Calu3 (cell line): ENCODE results near the gene RBM45. TPM values are rescaled to one million over a fixed set of nuclear protein-coding genes. Genes with fewer than 3 reads are reported as not detected.

Source experiments
- BruUV-seq: library from RNA; stranded (reverse); fragments of 400-500 nt; replicated peaks from 2 replicates; lab custom pipeline; 2021; lab: Mats Ljungman, UMichigan
- CTCF ChIA-PET: fragments of 300-600 bp; sonication (Branson Sonifier 250); formaldehyde crosslinking; loops from one replicate; lab custom pipeline; 2022; ENCODE audit warnings: antibody characterized with exemption; lab: Charles Lee
- DNase-seq: peaks from one replicate; pipeline ENCODE4 v3.0.0; 2022
- H3K27ac Mint-ChIP-seq: one replicate; pipeline ENCODE4 v1.8.0; 2022; ENCODE audit warnings: mixed read lengths; ENCODE audit not compliant: unreplicated experiment
- H3K27me3 Mint-ChIP-seq: one replicate; pipeline ENCODE4 v1.8.0; 2022; ENCODE audit warnings: mixed read lengths; ENCODE audit not compliant: unreplicated experiment
- H3K36me3 Mint-ChIP-seq: one replicate; pipeline ENCODE4 v1.8.0; 2022; ENCODE audit warnings: mild to moderate bottlenecking, moderate library complexity, mixed read lengths; ENCODE audit not compliant: insufficient read depth, unreplicated experiment
- H3K4me1 Mint-ChIP-seq: one replicate; pipeline ENCODE4 v1.8.0; 2022; ENCODE audit warnings: mild to moderate bottlenecking, low read depth, mixed read lengths; ENCODE audit not compliant: unreplicated experiment
- H3K4me3 Mint-ChIP-seq: one replicate; pipeline ENCODE4 v1.8.0; 2022; ENCODE audit warnings: mild to moderate bottlenecking, low read depth, moderate library complexity, mixed read lengths; ENCODE audit not compliant: unreplicated experiment
- H3K9me3 Mint-ChIP-seq: one replicate; pipeline ENCODE4 v1.8.0; 2022; ENCODE audit warnings: low read depth, mixed read lengths; ENCODE audit not compliant: unreplicated experiment
- CTCF ChIP-seq: fragments of 200-600 bp; IDR thresholded peaks from one replicate; pipeline ENCODE4 v1.8.0; 2022; ENCODE audit warnings: antibody characterized with exemption; ENCODE audit not compliant: unreplicated experiment
- intact Hi-C: fragments of 100-400 bp; cut with micrococcal nuclease; formaldehyde crosslinking; loops from one replicate; pipeline ENCODE4 v1.10.0; 2022; ENCODE audit not compliant: unreplicated experiment
- total RNA-seq: library from RNA; stranded (reverse); gene quantifications from 2 replicates; pipeline ENCODE4 v1.2.3, GENCODE V29; 2022

The RBM45 gene
- total RNA-seq, 1 experiment from 2014 or later: 11.5 TPM

DNA sequence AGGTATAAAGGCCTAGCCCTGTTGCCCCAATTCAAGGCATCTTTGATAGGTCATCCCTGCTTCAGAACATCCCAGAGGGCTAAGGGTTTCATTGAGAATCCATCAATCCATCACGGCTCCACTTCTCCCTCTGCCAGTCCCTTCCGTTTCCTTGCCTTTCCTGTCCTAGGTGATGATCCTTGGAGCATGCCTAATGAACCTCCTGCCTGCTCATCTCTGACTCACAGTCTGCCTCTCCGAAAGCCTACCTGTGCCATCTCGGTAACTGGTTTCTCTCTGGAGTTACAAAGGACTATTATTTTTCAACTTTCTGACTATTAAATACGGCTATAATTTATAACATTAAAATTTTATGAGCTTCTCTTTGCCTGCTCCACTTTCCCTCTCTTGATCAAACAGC lies 45.3 kb downstream of the RBM45 start:
- TF ChIP-seq CTCF: no peak
- CTCF ChIA-PET: no interaction called here
- H3K9me3 Mint-ChIP-seq: no peaks in the 10 kb centered on the region
- DNase-seq: no peak
- no peak overlapping the region for H3K27ac Mint-ChIP-seq
- no peaks in the 10 kb centered on the region for H3K36me3 Mint-ChIP-seq
- no peak overlapping the region for H3K4me3 Mint-ChIP-seq
- intact Hi-C loops: no loop called here
- BruUV-seq: no TSS peak
- H3K4me1 Mint-ChIP-seq: no peaks in the 10 kb centered on the region
- H3K27me3 Mint-ChIP-seq: peaks cover 21% of the 10 kb centered on the region

DNA sequence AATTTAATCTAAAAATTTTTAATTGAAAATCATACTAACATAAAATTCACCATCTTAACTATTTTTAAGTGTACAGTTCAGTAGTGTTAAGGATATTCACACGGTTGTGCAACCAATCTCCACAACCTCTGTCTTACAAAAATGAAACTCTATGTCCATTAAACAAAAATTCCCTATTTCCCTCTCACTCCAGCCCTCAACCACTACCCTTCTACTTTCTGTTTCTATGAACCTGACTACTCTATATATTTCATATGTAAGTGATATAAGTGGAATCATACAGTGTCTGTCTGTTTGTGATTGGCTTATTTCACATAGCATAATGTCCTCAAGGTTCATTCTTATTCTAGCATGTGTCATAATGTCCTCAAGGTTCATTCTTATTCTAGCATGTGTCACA lies 47.7 kb downstream of the RBM45 start:
- H3K9me3 Mint-ChIP-seq: no peaks in the 10 kb centered on the region
- intact Hi-C loops: no loop called here
- no peak overlapping the region for H3K4me3 Mint-ChIP-seq
- no TSS peak for BruUV-seq
- no peak overlapping the region for H3K27ac Mint-ChIP-seq
- no peak for TF ChIP-seq CTCF
- H3K36me3 Mint-ChIP-seq: no peaks in the 10 kb centered on the region
- H3K4me1 Mint-ChIP-seq: peaks cover 8% of the 10 kb centered on the region
- no peak for DNase-seq
- H3K27me3 Mint-ChIP-seq: peaks cover 20% of the 10 kb centered on the region
- CTCF ChIA-PET: no interaction called here

GRCh38 chr2:178160601-178161000 lies 48.4 kb downstream of the RBM45 start:
- Mint-ChIP-seq H3K27me3 (peaks cover 13% of the 10 kb centered on the region), H3K36me3 (no peaks in the 10 kb centered on the region), H3K27ac (no peak overlapping the region), H3K4me1 (peaks cover 8% of the 10 kb centered on the region), H3K4me3 (no peak overlapping the region), H3K9me3 (no peaks in the 10 kb centered on the region)
- CTCF ChIA-PET: no interaction called here
- no TSS peak for BruUV-seq
- DNase-seq: no peak
- intact Hi-C loops: no loop called here
- no peak for TF ChIP-seq CTCF

DNA sequence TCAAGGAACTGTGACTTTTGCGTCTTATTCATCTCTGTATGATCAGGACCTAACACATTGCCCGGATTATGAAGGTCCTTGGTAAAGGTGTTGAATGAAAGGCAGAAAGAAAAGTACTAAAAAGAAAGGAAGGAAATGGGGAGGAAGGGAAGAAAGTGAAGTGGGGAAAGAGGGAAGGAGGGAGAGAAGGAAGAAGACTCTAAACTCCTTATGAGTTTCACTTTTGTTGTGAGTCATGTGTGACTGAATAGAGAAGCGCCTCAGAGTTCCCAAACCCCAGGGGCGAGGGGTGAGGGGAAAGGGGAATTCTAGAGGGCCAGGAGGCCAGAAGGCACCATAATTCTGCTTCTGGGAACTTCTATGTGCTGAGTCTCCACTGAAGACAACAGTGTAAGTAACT lies 51.2 kb downstream of the RBM45 start:
- Mint-ChIP-seq H3K27me3 (no peaks in the 10 kb centered on the region), H3K4me3 (no peak overlapping the region), H3K36me3 (no peaks in the 10 kb centered on the region), H3K9me3 (no peaks in the 10 kb centered on the region), H3K4me1 (peaks cover 8% of the 10 kb centered on the region), H3K27ac (no peak overlapping the region)
- intact Hi-C loops: no loop called here
- no peak for DNase-seq
- CTCF ChIA-PET: no interaction called here
- TF ChIP-seq CTCF: no peak
- no TSS peak for BruUV-seq
